Lower lobe of right lung (tissue), 2 donors: ENCODE data around the gene PCDHB5. TPM values are rescaled to one million over a fixed set of nuclear protein-coding genes. Genes with fewer than 3 reads are reported as not detected.
"Not testable (repeated sequence)": the region's sequence is repeated elsewhere in the genome, so short reads cannot be mapped to it uniquely, and the experiment has no call there.

ENCODE experiments used
- ATAC-seq, 2 donors: fragments of 200-7000 bp; cut with Tn5 transposase; one replicate each; pipeline ENCODE4 v1.9.1; 2020 to 2022; ENCODE audit warnings: mild to moderate bottlenecking in 2 of 2, moderate library complexity in 2 of 2
- DNase-seq: peaks from one replicate; pipeline ENCODE4 v3.0.0-alpha.2; 2020
- H3K27ac ChIP-seq: fragments of 200-600 bp; one replicate; pipeline ENCODE4 v1.8.0; 2022
- H3K27me3 ChIP-seq: fragments of 200-600 bp; one replicate; pipeline ENCODE4 v1.8.0; 2022; ENCODE audit warnings: low read depth
- H3K36me3 ChIP-seq: fragments of 200-600 bp; one replicate; pipeline ENCODE4 v1.8.0; 2022; ENCODE audit warnings: mild to moderate bottlenecking
- H3K4me1 ChIP-seq: fragments of 200-600 bp; one replicate; pipeline ENCODE4 v1.8.0; 2022
- H3K4me3 ChIP-seq: fragments of 200-600 bp; one replicate; pipeline ENCODE4 v1.8.0; 2022; ENCODE audit warnings: mild to moderate bottlenecking
- H3K9me3 ChIP-seq: fragments of 200-600 bp; one replicate; pipeline ENCODE4 v1.8.0; 2022
- intact Hi-C: fragments of 100-400 bp; cut with DNase I; formaldehyde crosslinking; loops from one replicate; pipeline ENCODE4 v1.11.0; 2022
- total RNA-seq: library from RNA; stranded (reverse); fragmentation: NEBNext Ultra II Directional; extraction: Animal tissue kit (Norgen Biotek cat#: 25700); gene quantifications from one replicate; pipeline ENCODE4 v1.2.1, GENCODE V29; 2021
- TF ChIP-seq, protein P1 (sequence below): fragments of 200-600 bp; IDR thresholded peaks from one replicate; pipeline ENCODE4 v1.8.0; 2022; ENCODE audit warnings: antibody characterized with exemption, mild to moderate bottlenecking
- donor health status: DM: no; HTN: yes; CAD: no; lungs with severe emphysema.

Gene PCDHB5
- total RNA-seq, 1 donor from 2014 or later: 1.8 TPM

DNA sequence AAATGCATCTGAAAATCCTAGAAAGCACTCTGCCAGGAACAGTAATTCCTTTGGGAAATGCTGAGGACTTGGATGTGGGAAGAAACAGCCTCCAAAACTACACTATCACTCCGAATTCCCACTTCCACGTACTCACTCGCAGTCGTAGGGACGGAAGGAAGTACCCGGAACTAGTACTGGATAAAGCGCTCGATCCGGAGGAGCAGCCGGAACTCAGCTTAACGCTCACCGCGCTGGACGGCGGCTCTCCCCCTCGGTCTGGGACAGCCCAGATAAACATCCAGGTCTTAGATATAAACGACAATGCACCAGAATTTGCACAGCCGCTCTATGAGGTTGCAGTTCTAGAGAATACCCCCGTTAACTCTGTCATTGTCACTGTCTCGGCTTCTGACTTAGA, 33.9 kb upstream of the PCDHB5 start:
- no peaks in the 10 kb centered on the region for H3K27me3 ChIP-seq
- no peaks in the 10 kb centered on the region for H3K4me1 ChIP-seq
- intact Hi-C loops: no loop called here
- ATAC-seq: no peak
- no peaks in the 10 kb centered on the region for H3K36me3 ChIP-seq
- TF ChIP-seq, protein P1, sequence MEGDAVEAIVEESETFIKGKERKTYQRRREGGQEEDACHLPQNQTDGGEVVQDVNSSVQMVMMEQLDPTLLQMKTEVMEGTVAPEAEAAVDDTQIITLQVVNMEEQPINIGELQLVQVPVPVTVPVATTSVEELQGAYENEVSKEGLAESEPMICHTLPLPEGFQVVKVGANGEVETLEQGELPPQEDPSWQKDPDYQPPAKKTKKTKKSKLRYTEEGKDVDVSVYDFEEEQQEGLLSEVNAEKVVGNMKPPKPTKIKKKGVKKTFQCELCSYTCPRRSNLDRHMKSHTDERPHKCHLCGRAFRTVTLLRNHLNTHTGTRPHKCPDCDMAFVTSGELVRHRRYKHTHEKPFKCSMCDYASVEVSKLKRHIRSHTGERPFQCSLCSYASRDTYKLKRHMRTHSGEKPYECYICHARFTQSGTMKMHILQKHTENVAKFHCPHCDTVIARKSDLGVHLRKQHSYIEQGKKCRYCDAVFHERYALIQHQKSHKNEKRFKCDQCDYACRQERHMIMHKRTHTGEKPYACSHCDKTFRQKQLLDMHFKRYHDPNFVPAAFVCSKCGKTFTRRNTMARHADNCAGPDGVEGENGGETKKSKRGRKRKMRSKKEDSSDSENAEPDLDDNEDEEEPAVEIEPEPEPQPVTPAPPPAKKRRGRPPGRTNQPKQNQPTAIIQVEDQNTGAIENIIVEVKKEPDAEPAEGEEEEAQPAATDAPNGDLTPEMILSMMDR: no peak
- peak overlapping the region; percentile 16 for H3K4me3 ChIP-seq
- DNase-seq: peak; percentile 23
- H3K27ac ChIP-seq: no peak overlapping the region
- H3K9me3 ChIP-seq: peaks cover 36% of the 10 kb centered on the region

DNA sequence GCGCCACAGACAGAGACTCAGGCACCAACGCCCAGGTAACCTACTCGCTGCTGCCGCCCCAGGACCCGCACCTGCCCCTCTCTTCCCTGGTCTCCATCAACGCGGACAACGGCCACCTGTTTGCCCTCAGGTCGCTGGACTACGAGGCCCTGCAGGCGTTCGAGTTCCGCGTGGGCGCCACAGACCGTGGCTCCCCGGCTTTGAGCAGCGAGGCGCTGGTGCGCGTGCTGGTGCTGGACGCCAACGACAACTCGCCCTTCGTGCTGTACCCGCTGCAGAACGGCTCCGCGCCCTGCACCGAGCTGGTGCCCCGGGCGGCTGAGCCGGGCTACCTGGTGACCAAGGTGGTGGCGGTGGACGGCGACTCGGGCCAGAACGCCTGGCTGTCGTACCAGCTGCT, 32.9 kb upstream of the PCDHB5 start:
- intact Hi-C loops, ATAC-seq, H3K4me1 ChIP-seq, H3K27me3 ChIP-seq, DNase-seq, H3K27ac ChIP-seq, H3K4me3 ChIP-seq, H3K36me3 ChIP-seq: not testable (repeated sequence)
- peaks cover 36% of the 10 kb centered on the region for H3K9me3 ChIP-seq

DNA sequence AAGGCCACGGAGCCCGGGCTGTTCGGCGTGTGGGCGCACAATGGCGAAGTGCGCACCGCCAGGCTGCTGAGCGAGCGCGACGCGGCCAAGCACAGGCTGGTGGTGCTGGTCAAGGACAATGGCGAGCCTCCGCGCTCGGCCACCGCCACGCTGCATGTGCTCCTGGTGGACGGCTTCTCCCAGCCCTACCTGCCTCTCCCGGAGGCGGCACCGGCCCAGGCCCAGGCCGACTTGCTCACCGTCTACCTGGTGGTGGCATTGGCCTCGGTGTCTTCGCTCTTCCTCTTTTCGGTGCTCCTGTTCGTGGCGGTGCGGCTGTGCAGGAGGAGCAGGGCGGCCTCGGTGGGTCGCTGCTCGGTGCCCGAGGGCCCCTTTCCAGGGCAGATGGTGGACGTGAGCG, 32.5 kb upstream of the PCDHB5 start:
- H3K4me3 ChIP-seq, ATAC-seq, H3K36me3 ChIP-seq, H3K27me3 ChIP-seq, H3K27ac ChIP-seq, intact Hi-C loops, H3K4me1 ChIP-seq: not testable (repeated sequence)
- DNase-seq: peak; percentile 22
- H3K9me3 ChIP-seq: peaks cover 36% of the 10 kb centered on the region

DNA sequence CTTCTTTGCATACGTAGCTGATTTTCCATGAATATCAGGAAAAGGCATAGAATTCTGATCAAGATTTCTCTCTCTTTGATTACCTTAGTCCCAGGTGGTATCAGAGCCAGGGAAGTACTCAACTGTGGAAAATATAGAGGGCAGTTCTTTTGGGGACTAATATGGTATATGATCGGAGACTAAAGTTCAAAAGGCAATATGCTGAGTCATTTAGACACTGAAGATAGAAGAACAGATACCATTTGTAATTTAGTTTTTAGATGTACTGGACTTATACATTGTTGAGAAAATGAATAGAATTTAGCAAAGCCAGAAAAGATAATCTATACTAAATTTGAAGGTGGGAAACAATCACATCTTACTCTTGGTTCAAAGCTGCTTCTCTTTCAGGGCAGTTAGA, 29.7 kb upstream of the PCDHB5 start:
- DNase-seq (no peak), ATAC-seq (no peak)
- H3K4me3 ChIP-seq: no peak overlapping the region
- H3K9me3 ChIP-seq: peaks cover 21% of the 10 kb centered on the region
- no peaks in the 10 kb centered on the region for H3K27me3 ChIP-seq
- TF ChIP-seq, protein P1: no peak
- H3K36me3 ChIP-seq: no peaks in the 10 kb centered on the region
- H3K4me1 ChIP-seq: no peaks in the 10 kb centered on the region
- intact Hi-C loops: no loop called here
- no peak overlapping the region for H3K27ac ChIP-seq

DNA sequence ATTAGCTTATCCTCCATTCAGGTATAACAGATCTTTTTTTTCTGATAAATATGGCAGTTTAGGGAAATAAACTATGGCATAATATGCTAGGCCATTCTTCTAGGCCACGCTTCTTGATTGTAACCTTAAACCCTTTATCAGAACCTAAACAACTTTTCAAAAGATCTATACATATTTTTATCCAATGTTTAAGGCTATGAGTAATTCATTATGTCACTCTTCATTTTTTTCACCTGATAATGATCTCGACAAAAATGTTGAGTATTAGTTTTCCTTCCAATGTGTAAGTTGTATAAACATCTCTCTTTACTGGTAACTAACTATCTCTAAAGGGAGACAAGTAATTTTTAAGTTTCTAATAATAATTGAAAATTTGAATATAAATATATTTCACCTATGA, 15.8 kb upstream of the PCDHB5 start:
- peaks cover 24% of the 10 kb centered on the region for H3K9me3 ChIP-seq
- H3K4me1 ChIP-seq: no peaks in the 10 kb centered on the region
- no peak overlapping the region for H3K4me3 ChIP-seq

DNA sequence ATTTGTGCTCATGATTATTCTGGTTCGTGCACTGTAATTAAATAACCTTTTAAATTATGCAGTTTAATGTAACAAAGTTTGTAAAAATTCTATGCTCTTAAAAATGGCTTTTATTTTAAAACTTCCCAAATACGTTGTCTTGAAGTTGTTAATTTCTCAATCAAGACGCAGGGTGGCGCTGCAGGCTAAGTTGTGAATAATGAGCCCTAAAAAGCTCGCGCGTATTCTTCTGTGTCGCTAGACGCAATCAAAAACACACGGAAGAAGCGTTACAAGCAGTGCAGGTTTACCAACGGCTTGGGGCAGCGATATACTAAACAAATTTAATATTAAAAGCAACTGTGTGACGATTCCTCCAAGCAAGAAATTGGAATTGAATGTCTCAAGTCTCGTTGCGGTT, 13.4 kb upstream of the PCDHB5 start, which contains the start of gene PCDHB4:
PCDHB4 (plus strand) TSS at position 256 of the 400 bp plus-strand sequence. CDS start 181 bp downstream, outside the sequence.
- H3K4me1 ChIP-seq: no peaks in the 10 kb centered on the region
- peak within 1 kb of the TSS; percentile 20 for H3K4me3 ChIP-seq
- no peaks in the 10 kb centered on the region for H3K36me3 ChIP-seq
- no peak for DNase-seq
- TF ChIP-seq, protein P1: peak; percentile 14
- peaks cover 19% of the 10 kb centered on the region for H3K9me3 ChIP-seq
- intact Hi-C loops: no loop called here
- no peak for ATAC-seq
- peaks cover 9% of the 10 kb centered on the region for H3K27me3 ChIP-seq
- no peak within 1 kb of the TSS for H3K27ac ChIP-seq

More for the DNA sequence above, 15.8 kb upstream of the PCDHB5 start:
- no peak for ATAC-seq
- Histone ChIP-seq H3K27me3 (peaks cover 9% of the 10 kb centered on the region), H3K36me3 (no peaks in the 10 kb centered on the region), H3K27ac (no peak overlapping the region)
- TF ChIP-seq, protein P1: no peak
- intact Hi-C loops: no loop called here
- DNase-seq: no peak

DNA sequence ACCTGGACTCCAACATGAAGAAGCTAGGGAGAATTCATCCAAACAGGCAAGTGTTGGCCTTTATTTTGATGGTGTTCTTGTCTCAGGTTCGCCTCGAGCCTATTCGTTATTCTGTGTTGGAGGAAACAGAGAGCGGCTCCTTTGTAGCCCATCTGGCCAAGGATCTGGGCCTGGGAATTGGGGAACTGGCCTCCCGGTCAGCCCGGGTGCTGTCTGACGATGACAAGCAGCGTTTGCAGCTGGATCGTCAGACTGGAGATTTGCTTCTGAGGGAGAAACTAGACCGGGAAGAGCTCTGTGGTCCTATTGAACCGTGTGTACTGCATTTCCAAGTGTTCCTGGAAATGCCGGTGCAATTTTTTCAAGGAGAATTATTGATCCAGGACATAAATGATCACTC, 13.0 kb upstream of the PCDHB5 start:
- intact Hi-C loops: no loop called here
- H3K27ac ChIP-seq: no peak overlapping the region
- no peak for DNase-seq

DNA sequence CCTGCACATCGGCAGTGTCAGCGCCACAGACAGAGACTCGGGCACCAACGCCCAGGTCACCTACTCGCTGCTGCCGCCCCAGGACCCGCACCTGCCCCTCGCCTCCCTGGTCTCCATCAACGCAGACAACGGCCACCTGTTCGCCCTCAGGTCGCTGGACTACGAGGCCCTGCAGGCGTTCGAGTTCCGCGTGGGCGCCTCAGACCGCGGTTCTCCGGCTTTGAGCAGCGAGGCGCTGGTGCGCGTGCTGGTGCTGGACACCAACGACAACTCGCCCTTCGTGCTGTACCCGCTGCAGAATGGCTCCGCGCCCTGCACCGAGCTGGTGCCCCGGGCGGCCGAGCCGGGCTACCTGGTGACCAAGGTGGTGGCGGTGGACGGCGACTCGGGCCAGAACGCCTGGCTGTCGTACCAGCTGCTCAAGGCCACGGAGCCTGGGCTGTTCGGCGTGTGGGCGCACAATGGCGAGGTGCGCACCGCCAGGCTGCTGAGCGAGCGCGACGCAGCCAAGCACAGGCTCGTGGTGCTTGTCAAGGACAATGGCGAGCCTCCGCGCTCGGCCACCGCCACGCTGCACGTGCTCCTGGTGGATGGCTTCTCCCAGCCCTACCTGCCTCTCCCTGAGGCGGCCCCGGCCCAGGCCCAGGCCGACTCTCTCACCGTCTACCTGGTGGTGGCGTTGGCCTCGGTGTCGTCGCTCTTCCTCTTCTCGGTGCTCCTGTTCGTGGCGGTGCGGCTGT, 11.4 kb upstream of the PCDHB5 start:
- ATAC-seq, H3K27me3 ChIP-seq, H3K4me3 ChIP-seq, intact Hi-C loops, DNase-seq, H3K36me3 ChIP-seq, H3K27ac ChIP-seq, H3K4me1 ChIP-seq: not testable (repeated sequence)
- peaks cover 10% of the 10 kb centered on the region for H3K9me3 ChIP-seq

More for the DNA sequence above, 13.0 kb upstream of the PCDHB5 start:
- TF ChIP-seq, protein P1: no peak
- H3K4me1 ChIP-seq: no peaks in the 10 kb centered on the region
- H3K4me3 ChIP-seq: peak overlapping the region; percentile 20
- no peaks in the 10 kb centered on the region for H3K36me3 ChIP-seq
- peaks cover 15% of the 10 kb centered on the region for H3K9me3 ChIP-seq
- no peak for ATAC-seq
- H3K27me3 ChIP-seq: peaks cover 9% of the 10 kb centered on the region
